ENCODE measurements around the gene PDZD2. TPM values are rescaled to one million over a fixed set of nuclear protein-coding genes. Genes with fewer than 3 reads are reported as not detected.
"Not testable (repeated sequence)": the region's sequence is repeated elsewhere in the genome, so short reads cannot be mapped to it uniquely, and the experiment has no call there.

PDZD2 gene
- total RNA-seq, 4 donors from 2014 or later, result 107 to 195 (median 123) TPM

DNA sequence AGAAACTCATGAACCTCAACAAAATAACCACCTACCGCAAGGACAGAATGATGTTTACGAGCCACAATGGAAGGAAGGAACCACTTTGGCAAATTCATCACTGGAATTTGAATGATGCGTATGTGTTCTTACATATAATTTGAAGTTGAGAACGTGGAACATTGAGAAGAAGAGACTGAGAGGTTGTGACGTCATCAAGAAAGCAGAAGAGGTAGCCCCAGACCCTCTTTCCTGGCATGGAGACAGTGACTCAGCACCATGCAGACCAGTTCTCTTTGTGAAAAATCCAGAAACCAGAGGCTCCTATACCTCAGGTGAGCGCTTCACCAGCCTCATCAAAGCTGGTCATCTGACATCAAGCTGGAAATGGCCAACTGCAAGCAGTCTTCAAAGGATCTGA, 124.5 kb downstream of the PDZD2 start:
- no peaks in the 10 kb centered on the region for H3K9me3 ChIP-seq
- H3K27me3 ChIP-seq, result peaks cover 2% of the 10 kb centered on the region
- no peak overlapping the region for H3K4me3 ChIP-seq
- no peak overlapping the region for H3K27ac ChIP-seq
- no peaks in the 10 kb centered on the region for H3K36me3 ChIP-seq
- no peaks in the 10 kb centered on the region for H3K4me1 ChIP-seq
- TF ChIP-seq POLR2A (IDR thresholded peaks at IDR 0.05), result no peak
- TF ChIP-seq, protein P1, sequence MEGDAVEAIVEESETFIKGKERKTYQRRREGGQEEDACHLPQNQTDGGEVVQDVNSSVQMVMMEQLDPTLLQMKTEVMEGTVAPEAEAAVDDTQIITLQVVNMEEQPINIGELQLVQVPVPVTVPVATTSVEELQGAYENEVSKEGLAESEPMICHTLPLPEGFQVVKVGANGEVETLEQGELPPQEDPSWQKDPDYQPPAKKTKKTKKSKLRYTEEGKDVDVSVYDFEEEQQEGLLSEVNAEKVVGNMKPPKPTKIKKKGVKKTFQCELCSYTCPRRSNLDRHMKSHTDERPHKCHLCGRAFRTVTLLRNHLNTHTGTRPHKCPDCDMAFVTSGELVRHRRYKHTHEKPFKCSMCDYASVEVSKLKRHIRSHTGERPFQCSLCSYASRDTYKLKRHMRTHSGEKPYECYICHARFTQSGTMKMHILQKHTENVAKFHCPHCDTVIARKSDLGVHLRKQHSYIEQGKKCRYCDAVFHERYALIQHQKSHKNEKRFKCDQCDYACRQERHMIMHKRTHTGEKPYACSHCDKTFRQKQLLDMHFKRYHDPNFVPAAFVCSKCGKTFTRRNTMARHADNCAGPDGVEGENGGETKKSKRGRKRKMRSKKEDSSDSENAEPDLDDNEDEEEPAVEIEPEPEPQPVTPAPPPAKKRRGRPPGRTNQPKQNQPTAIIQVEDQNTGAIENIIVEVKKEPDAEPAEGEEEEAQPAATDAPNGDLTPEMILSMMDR (IDR thresholded peaks at IDR 0.05), result no peak
- no peak for TF ChIP-seq POLR2AphosphoS5 (IDR thresholded peaks at IDR 0.05)
- no peak for TF ChIP-seq EP300 (IDR thresholded peaks at IDR 0.05)
- WGBS, result 94% methylated on average over 6 of the region's 6 CpGs
- DNase-seq (ENCODE audit: low spot score in 2 of 2), result no peak

DNA sequence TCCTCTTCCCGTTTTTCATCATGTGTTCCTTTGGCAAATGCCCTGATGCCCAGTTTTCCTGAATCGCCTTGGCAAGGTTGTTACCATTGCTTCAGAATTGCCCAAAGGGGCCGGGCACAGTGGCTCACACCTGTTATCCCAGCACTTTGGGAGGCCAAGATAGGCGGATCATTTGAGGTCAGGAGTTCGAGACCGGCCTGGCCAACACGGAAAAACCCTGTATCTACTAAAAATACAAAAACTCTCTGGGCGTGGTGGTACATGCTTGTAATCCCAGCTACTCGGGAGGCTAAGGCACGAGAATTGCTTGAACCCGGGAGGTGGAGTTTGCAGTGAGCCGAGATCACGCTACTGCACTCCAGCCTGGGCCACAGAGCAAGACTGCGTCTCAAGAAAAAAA, 125.8 kb downstream of the PDZD2 start:
- H3K27ac ChIP-seq, result not testable (repeated sequence)

GRCh38 chr5:31767335-31768031, 128.6 kb downstream of the PDZD2 start:
- no peak for TF ChIP-seq POLR2AphosphoS5 (IDR thresholded peaks at IDR 0.05)
- TF ChIP-seq POLR2A (IDR thresholded peaks at IDR 0.05), result no peak
- TF ChIP-seq EP300 (IDR thresholded peaks at IDR 0.05), result no peak
- TF ChIP-seq, protein P1 (IDR thresholded peaks at IDR 0.05), result no peak
- Histone ChIP-seq H3K9me3 (no peaks in the 10 kb centered on the region), H3K27me3 (no peaks in the 10 kb centered on the region), H3K4me1 (peaks cover 3% of the 10 kb centered on the region), H3K36me3 (no peaks in the 10 kb centered on the region), H3K4me3 (no peak overlapping the region), H3K27ac (no peak overlapping the region)
- WGBS, result 89% methylated on average over 4 of the region's 4 CpGs
- DNase-seq (ENCODE audit: low spot score in 2 of 2), result no peak

More for the DNA sequence above, 125.8 kb downstream of the PDZD2 start:
- WGBS, result 85% methylated on average over 14 of the region's 14 CpGs
- H3K4me1 ChIP-seq; H3K36me3 ChIP-seq; H3K27me3 ChIP-seq; DNase-seq (ENCODE audit: low spot score in 2 of 2); H3K9me3 ChIP-seq; H3K4me3 ChIP-seq: not testable (repeated sequence)

DNA sequence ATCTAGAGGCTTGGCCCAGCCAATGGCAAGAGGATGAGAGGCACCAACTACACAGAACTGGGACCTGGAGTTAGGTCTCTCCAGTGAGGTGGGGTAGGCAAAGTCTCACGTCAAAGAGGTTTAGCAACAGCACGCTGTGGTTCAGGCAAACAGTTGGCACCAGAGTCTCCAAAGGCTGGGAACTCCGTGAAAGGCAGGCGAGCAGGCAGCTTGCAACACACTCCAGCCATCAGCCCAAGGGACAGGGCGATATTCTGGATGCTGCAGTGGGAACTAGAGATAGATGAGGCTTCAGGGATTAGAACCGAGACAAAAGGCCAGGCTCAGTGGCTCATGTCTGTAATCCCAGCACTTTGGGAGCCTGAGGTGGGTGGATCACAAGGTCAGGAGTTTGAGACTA, 129.1 kb downstream of the PDZD2 start:
- H3K9me3 ChIP-seq, result no peaks in the 10 kb centered on the region
- 94% methylated on average over 5 of the region's 6 CpGs for WGBS
- no peak for DNase-seq (ENCODE audit: low spot score in 2 of 2)
- no peak overlapping the region for H3K4me3 ChIP-seq
- peaks cover 3% of the 10 kb centered on the region for H3K4me1 ChIP-seq
- TF ChIP-seq EP300 (IDR thresholded peaks at IDR 0.05), result no peak
- no peak for TF ChIP-seq POLR2AphosphoS5 (IDR thresholded peaks at IDR 0.05)
- TF ChIP-seq POLR2A (IDR thresholded peaks at IDR 0.05), result no peak
- TF ChIP-seq, protein P1 (IDR thresholded peaks at IDR 0.05), result no peak
- H3K27me3 ChIP-seq, result no peaks in the 10 kb centered on the region
- no peaks in the 10 kb centered on the region for H3K36me3 ChIP-seq
- H3K27ac ChIP-seq, result no peak overlapping the region

GRCh38 chr5:31768784-31769183, 129.9 kb downstream of the PDZD2 start:
- Histone ChIP-seq H3K27me3 (no peaks in the 10 kb centered on the region), H3K4me3 (no peak overlapping the region), H3K36me3 (no peaks in the 10 kb centered on the region), H3K9me3 (no peaks in the 10 kb centered on the region), H3K27ac (no peak overlapping the region), H3K4me1 (peaks cover 3% of the 10 kb centered on the region)
- 91% methylated on average over 9 of the region's 9 CpGs for WGBS
- TF ChIP-seq POLR2A (IDR thresholded peaks at IDR 0.05), result no peak
- no peak for DNase-seq (ENCODE audit: low spot score in 2 of 2)

- no peaks in the 10 kb centered on the region for H3K36me3 ChIP-seq
- DNase-seq (ENCODE audit: low spot score in 2 of 2), result no peak
- WGBS, result 67% methylated on average over 3 of the region's 3 CpGs
- H3K9me3 ChIP-seq, result no peaks in the 10 kb centered on the region
- TF ChIP-seq POLR2A (IDR thresholded peaks at IDR 0.05), result no peak
- H3K4me1 ChIP-seq, result peaks cover 3% of the 10 kb centered on the region
- H3K4me3 ChIP-seq, result no peak overlapping the region
- H3K27me3 ChIP-seq, result no peaks in the 10 kb centered on the region
- H3K27ac ChIP-seq, result no peak overlapping the region
These were observed 130.6 kb downstream of the PDZD2 start for GRCh38 chr5:31769530-31769929.

All from suprapubic skin (tissue), 4 donors.